Astrocyte (in vitro differentiated cells and primary cell): ENCODE measurements around the gene PTAFR. TPM values are rescaled to one million over a fixed set of nuclear protein-coding genes. Genes with fewer than 3 reads are reported as not detected.

Source experiments
- DNase-seq: peaks from one replicate; pipeline ENCODE4 v3.0.0-alpha.2; 2010; ENCODE audit warnings: low read depth
- FAIRE-seq: peaks from 2 replicates; lab custom pipeline; 2011; peaks lifted over from hg19 to GRCh38; lab: Jason Lieb, UNC
- H2AFZ ChIP-seq: 2 replicates; pipeline ENCODE4 v1.6.0; 2012; ENCODE audit warnings: low read depth, low read length, inconsistent platforms
- H3K27ac ChIP-seq: 2 replicates; pipeline ENCODE4 v1.5.1; 2011; ENCODE audit warnings: low read depth, low read length, inconsistent platforms
- H3K27me3 ChIP-seq: 2 replicates; pipeline ENCODE4 v1.6.0; 2011; ENCODE audit warnings: low read length, inconsistent platforms; ENCODE audit not compliant: insufficient read depth
- H3K36me3 ChIP-seq: 2 replicates; pipeline ENCODE4 v1.5.1; 2011; ENCODE audit warnings: low read length, inconsistent platforms; ENCODE audit not compliant: insufficient read depth
- H3K4me1 ChIP-seq: 2 replicates; pipeline ENCODE4 v1.5.1; 2011; ENCODE audit warnings: low read length, inconsistent platforms; ENCODE audit not compliant: insufficient read depth
- H3K4me2 ChIP-seq: 2 replicates; pipeline ENCODE4 v1.6.0; 2012; ENCODE audit warnings: low read length, inconsistent platforms
- H3K4me3 ChIP-seq: 2 replicates; pipeline ENCODE4 v1.5.1; 2011; ENCODE audit warnings: low read depth, mild to moderate bottlenecking, low read length, inconsistent platforms; ENCODE audit not compliant: insufficient read depth
- H3K79me2 ChIP-seq: 2 replicates; pipeline ENCODE4 v1.6.0; 2012; ENCODE audit warnings: mild to moderate bottlenecking, low read length, inconsistent platforms; ENCODE audit not compliant: insufficient read depth
- H3K9ac ChIP-seq: 2 replicates; pipeline ENCODE4 v1.6.0; 2012; ENCODE audit warnings: mild to moderate bottlenecking, low read length, inconsistent platforms
- H3K9me3 ChIP-seq: 2 replicates; pipeline ENCODE4 v1.5.1; 2012; ENCODE audit warnings: low read depth, mild to moderate bottlenecking, low read length, inconsistent platforms; ENCODE audit not compliant: insufficient read depth
- H4K20me1 ChIP-seq: 2 replicates; pipeline ENCODE4 v1.6.0; 2012; ENCODE audit warnings: low read length, inconsistent platforms; ENCODE audit not compliant: insufficient read depth
- H3K27ac Mint-ChIP-seq: one replicate; pipeline ENCODE4 v1.8.0; 2021; ENCODE audit warnings: mild to moderate bottlenecking, mixed read lengths; ENCODE audit not compliant: unreplicated experiment
- H3K27me3 Mint-ChIP-seq: one replicate; pipeline ENCODE4 v1.8.0; 2021; ENCODE audit warnings: low read depth, mixed read lengths; ENCODE audit not compliant: unreplicated experiment
- H3K36me3 Mint-ChIP-seq: one replicate; pipeline ENCODE4 v1.8.0; 2021; ENCODE audit warnings: low read depth, mixed read lengths; ENCODE audit not compliant: unreplicated experiment
- H3K4me1 Mint-ChIP-seq: one replicate; pipeline ENCODE4 v1.8.0; 2021; ENCODE audit warnings: low read depth, mixed read lengths; ENCODE audit not compliant: unreplicated experiment
- H3K4me3 Mint-ChIP-seq: one replicate; pipeline ENCODE4 v1.8.0; 2021; ENCODE audit warnings: mild to moderate bottlenecking, moderate library complexity, mixed read lengths; ENCODE audit not compliant: unreplicated experiment
- H3K9me3 Mint-ChIP-seq: one replicate; pipeline ENCODE4 v1.8.0; 2021; ENCODE audit warnings: mild to moderate bottlenecking, mixed read lengths; ENCODE audit not compliant: unreplicated experiment
- EZH2 ChIP-seq: IDR thresholded peaks from 2 replicates; pipeline ENCODE4 v1.6.1; 2012; ENCODE audit warnings: mild to moderate bottlenecking, low read length, inconsistent platforms; ENCODE audit not compliant: insufficient read depth
- total RNA-seq: library from RNA; stranded (reverse); gene quantifications from 2 replicates; pipeline ENCODE4 v1.2.1, GENCODE V29; 2021
- TF ChIP-seq, protein P1 (sequence below): IDR thresholded peaks from 2 replicates; pipeline ENCODE4 v1.5.1; 2011; ENCODE audit warnings: low read depth, mild to moderate bottlenecking, inconsistent platforms, low read length, moderate library complexity; ENCODE audit not compliant: insufficient read depth

The PTAFR gene
- total RNA-seq, 1 donor from 2014 or later: 0.32 TPM

DNA sequence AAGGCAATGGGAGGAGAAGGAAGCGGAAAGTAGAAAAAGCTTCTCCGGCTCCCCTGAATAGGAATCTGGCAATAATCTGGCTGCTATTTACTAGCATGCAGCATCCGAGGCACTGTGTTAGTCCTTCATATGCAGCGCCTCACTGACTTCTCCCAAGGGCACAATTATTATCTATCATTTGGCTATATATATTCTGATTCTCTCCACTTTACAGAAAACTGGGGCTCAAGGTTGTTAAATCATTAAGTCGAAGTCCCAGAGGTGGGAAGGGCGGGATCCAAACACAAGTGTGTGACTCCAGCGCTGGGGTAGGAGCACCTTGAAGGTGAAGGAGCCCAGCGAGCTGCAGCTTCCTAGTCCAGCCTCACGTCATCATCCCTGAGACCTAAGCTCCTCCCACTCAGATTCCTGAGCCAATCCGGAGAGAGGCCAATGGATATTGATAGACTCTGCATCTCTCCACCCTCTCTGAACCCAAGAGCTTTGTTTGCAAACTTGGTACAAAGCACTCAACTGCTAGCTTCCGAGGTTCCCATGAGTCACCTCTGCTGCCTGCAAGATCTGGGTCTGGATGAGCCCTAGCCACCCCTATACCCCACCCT lies 71.5 kb downstream of the PTAFR start:
- Mint-ChIP-seq H3K27me3 (no peaks in the 10 kb centered on the region), H3K27ac (no peak overlapping the region), H3K4me3 (no peak overlapping the region), H3K4me1 (peaks cover 4% of the 10 kb centered on the region), H3K9me3 (no peaks in the 10 kb centered on the region), H3K36me3 (no peaks in the 10 kb centered on the region)
- no peak for FAIRE-seq
- Histone ChIP-seq H2AFZ (peak overlapping the region; percentile 79), H3K27me3 (no peaks in the 10 kb centered on the region), H4K20me1 (no peaks in the 10 kb centered on the region), H3K4me2 (peak overlapping the region; percentile 82), H3K27ac (no peak overlapping the region), H3K36me3 (no peaks in the 10 kb centered on the region), H3K9me3 (no peaks in the 10 kb centered on the region), H3K4me3 (peak overlapping the region; percentile 22), H3K9ac (no peak overlapping the region), H3K4me1 (peaks cover 7% of the 10 kb centered on the region), H3K79me2 (no peaks in the 10 kb centered on the region)
- peak; percentile 57 for DNase-seq
- no peak for TF ChIP-seq EZH2
- TF ChIP-seq, protein P1, sequence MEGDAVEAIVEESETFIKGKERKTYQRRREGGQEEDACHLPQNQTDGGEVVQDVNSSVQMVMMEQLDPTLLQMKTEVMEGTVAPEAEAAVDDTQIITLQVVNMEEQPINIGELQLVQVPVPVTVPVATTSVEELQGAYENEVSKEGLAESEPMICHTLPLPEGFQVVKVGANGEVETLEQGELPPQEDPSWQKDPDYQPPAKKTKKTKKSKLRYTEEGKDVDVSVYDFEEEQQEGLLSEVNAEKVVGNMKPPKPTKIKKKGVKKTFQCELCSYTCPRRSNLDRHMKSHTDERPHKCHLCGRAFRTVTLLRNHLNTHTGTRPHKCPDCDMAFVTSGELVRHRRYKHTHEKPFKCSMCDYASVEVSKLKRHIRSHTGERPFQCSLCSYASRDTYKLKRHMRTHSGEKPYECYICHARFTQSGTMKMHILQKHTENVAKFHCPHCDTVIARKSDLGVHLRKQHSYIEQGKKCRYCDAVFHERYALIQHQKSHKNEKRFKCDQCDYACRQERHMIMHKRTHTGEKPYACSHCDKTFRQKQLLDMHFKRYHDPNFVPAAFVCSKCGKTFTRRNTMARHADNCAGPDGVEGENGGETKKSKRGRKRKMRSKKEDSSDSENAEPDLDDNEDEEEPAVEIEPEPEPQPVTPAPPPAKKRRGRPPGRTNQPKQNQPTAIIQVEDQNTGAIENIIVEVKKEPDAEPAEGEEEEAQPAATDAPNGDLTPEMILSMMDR: no peak

DNA sequence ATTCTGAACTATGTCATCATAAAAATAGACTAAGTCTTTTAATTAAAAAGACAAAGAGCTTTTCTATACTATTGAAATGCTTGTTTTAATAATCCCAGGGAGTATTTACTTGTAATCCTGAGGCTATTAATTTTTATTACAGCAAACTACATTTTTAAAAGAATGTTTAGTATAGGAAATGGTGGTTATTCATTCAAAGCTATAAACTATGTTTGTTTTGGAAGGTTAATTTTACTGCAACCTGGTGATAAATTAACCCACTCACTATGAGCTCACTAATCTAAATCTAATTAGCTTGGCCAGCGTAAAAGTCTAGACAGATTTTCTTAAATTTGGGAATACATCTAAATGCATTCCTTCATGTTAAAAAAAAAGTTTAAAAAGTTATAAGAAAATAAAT lies 74.3 kb downstream of the PTAFR start:
- no peak overlapping the region for H3K4me2 ChIP-seq
- no peaks in the 10 kb centered on the region for H3K27me3 ChIP-seq
- H3K27ac ChIP-seq: no peak overlapping the region
- no peak for FAIRE-seq
- H3K9me3 Mint-ChIP-seq: no peaks in the 10 kb centered on the region
- H3K79me2 ChIP-seq: no peaks in the 10 kb centered on the region
- H3K36me3 ChIP-seq: no peaks in the 10 kb centered on the region
- H3K27ac Mint-ChIP-seq: no peak overlapping the region
- no peaks in the 10 kb centered on the region for H4K20me1 ChIP-seq
- no peaks in the 10 kb centered on the region for H3K27me3 Mint-ChIP-seq
- H3K4me3 Mint-ChIP-seq: no peak overlapping the region
- H3K9me3 ChIP-seq: no peaks in the 10 kb centered on the region
- no peak overlapping the region for H3K9ac ChIP-seq
- DNase-seq: no peak
- H2AFZ ChIP-seq: no peak overlapping the region
- H3K4me3 ChIP-seq: no peak overlapping the region
- no peaks in the 10 kb centered on the region for H3K36me3 Mint-ChIP-seq
- no peak for TF ChIP-seq EZH2
- TF ChIP-seq, protein P1: no peak
- peaks cover 7% of the 10 kb centered on the region for H3K4me1 ChIP-seq
- H3K4me1 Mint-ChIP-seq: peaks cover 6% of the 10 kb centered on the region

DNA sequence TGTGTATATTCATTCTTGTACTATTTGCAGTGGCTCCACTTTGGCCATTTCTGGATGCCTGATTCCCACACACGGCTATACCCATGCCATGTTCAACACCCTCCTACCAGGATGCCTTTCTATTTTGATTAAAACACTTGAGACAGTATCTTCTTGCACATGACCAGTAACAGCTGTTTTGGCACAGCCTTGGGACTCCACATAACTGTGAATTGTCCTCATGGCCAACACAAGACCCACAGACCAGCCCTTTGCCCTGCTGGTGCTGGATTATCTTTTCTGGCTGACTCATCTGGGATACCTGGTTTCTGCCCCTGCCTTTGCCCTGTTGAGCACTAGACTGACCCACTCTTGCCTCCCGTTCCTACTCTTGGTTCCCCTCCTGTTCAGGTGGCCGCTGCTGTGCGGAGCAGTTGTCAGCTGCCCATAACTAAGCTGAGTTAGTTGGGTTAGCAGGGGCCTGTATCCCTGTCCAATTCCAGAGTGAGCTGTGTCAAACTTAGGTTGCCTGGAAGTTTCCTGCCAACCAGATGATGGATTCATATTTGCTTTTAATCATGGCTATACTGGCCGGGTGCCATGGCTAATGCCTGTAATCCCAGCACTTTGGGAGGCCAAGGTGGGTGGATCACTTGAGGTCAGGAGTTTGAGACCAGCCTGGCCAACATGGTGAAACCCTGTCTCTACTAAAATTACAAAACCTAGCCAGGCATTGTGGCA lies 77.3 kb downstream of the PTAFR start:
- Histone ChIP-seq H3K27me3 (no peaks in the 10 kb centered on the region), H4K20me1 (no peaks in the 10 kb centered on the region), H3K4me1 (no peaks in the 10 kb centered on the region), H3K9ac (no peak overlapping the region), H3K36me3 (no peaks in the 10 kb centered on the region), H2AFZ (no peak overlapping the region), H3K4me2 (no peak overlapping the region), H3K79me2 (no peaks in the 10 kb centered on the region), H3K9me3 (no peaks in the 10 kb centered on the region), H3K27ac (no peak overlapping the region), H3K4me3 (no peak overlapping the region)
- Mint-ChIP-seq H3K4me1 (peaks cover 2% of the 10 kb centered on the region), H3K36me3 (peaks cover 2% of the 10 kb centered on the region), H3K9me3 (no peaks in the 10 kb centered on the region), H3K4me3 (no peak overlapping the region), H3K27ac (no peak overlapping the region), H3K27me3 (peaks cover 4% of the 10 kb centered on the region)
- no peak for TF ChIP-seq EZH2
- TF ChIP-seq, protein P1: no peak
- FAIRE-seq (no peak), DNase-seq (no peak)
